GM23338 (cell line): ENCODE measurements around the gene GRIN2B. TPM values are rescaled to one million over a fixed set of nuclear protein-coding genes. Genes with fewer than 3 reads are reported as not detected.

Experiments used
- ATAC-seq: fragments of 200-7000 bp; cut with Tn5 transposase; 3 replicates; pipeline ENCODE4 v1.9.1; 2020
- DNase-seq: peaks from one replicate; pipeline ENCODE4 v3.0.0-alpha.2; 2015; ENCODE audit warnings: low spot score
- H2AFZ ChIP-seq: fragments of 200-600 bp; sonication (generic); 2 replicates; pipeline ENCODE4 v1.8.0; 2016; ENCODE audit warnings: antibody characterized with exemption, mild to moderate bottlenecking, moderate library complexity
- H3F3A ChIP-seq: fragments of 200-600 bp; sonication (generic); replicated peaks from 2 replicates; pipeline ENCODE4 v1.8.0; 2017; ENCODE audit warnings: antibody characterized with exemption, mixed run types, low read depth
- H3K27ac ChIP-seq: fragments of 200-600 bp; sonication (generic); 2 replicates; pipeline ENCODE4 v1.6.1; 2016; ENCODE audit warnings: low read depth
- H3K27me3 ChIP-seq: fragments of 200-600 bp; sonication (generic); 2 replicates; pipeline ENCODE4 v1.8.0; 2016; ENCODE audit warnings: mild to moderate bottlenecking, mixed run types, moderate library complexity; ENCODE audit not compliant: insufficient read depth
- H3K36me3 ChIP-seq: fragments of 200-600 bp; sonication (generic); 2 replicates; pipeline ENCODE4 v1.8.0; 2016; ENCODE audit warnings: mild to moderate bottlenecking; ENCODE audit not compliant: insufficient read depth
- H3K4me1 ChIP-seq: fragments of 200-600 bp; sonication (generic); 2 replicates; pipeline ENCODE4 v1.8.0; 2016; ENCODE audit warnings: mild to moderate bottlenecking, moderate library complexity; ENCODE audit not compliant: insufficient read depth
- H3K4me2 ChIP-seq: fragments of 200-600 bp; sonication (generic); 2 replicates; pipeline ENCODE4 v1.7.1; 2017; ENCODE audit warnings: mixed run types
- H3K4me3 ChIP-seq: fragments of 200-600 bp; sonication (generic); 2 replicates; pipeline ENCODE4 v1.6.1; 2016; ENCODE audit warnings: mixed run types
- H3K79me2 ChIP-seq: fragments of 200-600 bp; sonication (generic); replicated peaks from 2 replicates; pipeline ENCODE4 v1.8.0; 2017; ENCODE audit warnings: mild to moderate bottlenecking; ENCODE audit not compliant: insufficient read depth
- H3K9me2 ChIP-seq: fragments of 200-600 bp; sonication (generic); 2 replicates; pipeline ENCODE4 v1.8.0; 2017; ENCODE audit not compliant: insufficient read depth
- H4K20me1 ChIP-seq: fragments of 200-600 bp; sonication (generic); replicated peaks from 2 replicates; pipeline ENCODE4 v1.8.0; 2017; ENCODE audit warnings: mild to moderate bottlenecking; ENCODE audit not compliant: insufficient read depth
- H3K27ac Mint-ChIP-seq: 2 replicates; pipeline ENCODE4 v1.8.0; 2020; ENCODE audit warnings: inconsistent platforms, mild to moderate bottlenecking, moderate library complexity, mixed read lengths
- H3K27me3 Mint-ChIP-seq: 3 replicates; pipeline ENCODE4 v1.8.0; 2022; ENCODE audit warnings: low read depth, mild to moderate bottlenecking, moderate library complexity, mixed read lengths, inconsistent platforms; ENCODE audit not compliant: insufficient read depth, poor library complexity
- H3K36me3 Mint-ChIP-seq: 3 replicates; pipeline ENCODE4 v1.8.0; 2021; ENCODE audit warnings: low read depth, mild to moderate bottlenecking, inconsistent platforms, moderate library complexity, mixed read lengths
- H3K4me1 Mint-ChIP-seq: 3 replicates; pipeline ENCODE4 v1.8.0; 2020; ENCODE audit warnings: mild to moderate bottlenecking, inconsistent platforms, mixed read lengths
- H3K4me3 Mint-ChIP-seq: 3 replicates; pipeline ENCODE4 v1.8.0; 2021; ENCODE audit warnings: moderate library complexity, mild to moderate bottlenecking, inconsistent platforms, mixed read lengths
- H3K9me3 Mint-ChIP-seq: 3 replicates; pipeline ENCODE4 v1.8.0; 2020; ENCODE audit warnings: moderate library complexity, mild to moderate bottlenecking, inconsistent platforms, mixed read lengths
- CREB1 ChIP-seq: fragments of 250-450 bp; sonication (Bioruptor Pico); IDR thresholded peaks from 2 replicates; pipeline ENCODE4 v1.5.0; 2020; ENCODE audit warnings: low read depth, mild to moderate bottlenecking, moderate library complexity
- EZH2 ChIP-seq: fragments of 200-600 bp; sonication (generic); IDR thresholded peaks from one replicate; pipeline ENCODE4 v1.8.0; 2017; ENCODE audit warnings: antibody characterized with exemption, mild to moderate bottlenecking, low read depth; ENCODE audit not compliant: unreplicated experiment
- EZH2phosphoT487 ChIP-seq: fragments of 200-600 bp; sonication (generic); IDR thresholded peaks from one replicate; pipeline ENCODE4 v1.8.1; 2018; ENCODE audit warnings: antibody characterized with exemption; ENCODE audit not compliant: unreplicated experiment
- NANOG ChIP-seq: IDR thresholded peaks from 2 replicates; pipeline ENCODE4 v1.6.1; 2016; ENCODE audit warnings: antibody characterized with exemption, borderline replicate concordance
- POLR2AphosphoS5 ChIP-seq: IDR thresholded peaks from 2 replicates; pipeline ENCODE4 v1.6.1; 2016; ENCODE audit warnings: antibody characterized with exemption, low read depth
- ZNF331 ChIP-seq: fragments of 250-450 bp; sonication (Bioruptor Pico); IDR thresholded peaks from 2 replicates; pipeline ENCODE4 v1.5.0; 2020; ENCODE audit warnings: low read depth, mild to moderate bottlenecking, moderate library complexity
- polyA plus RNA-seq: library from polyadenylated mRNA; unstranded; fragments of >200 nt; fragmentation: Nextera tagmentation; extraction: Ambion mirVana; gene quantifications from 2 replicates; pipeline ENCODE4 v1.2.1, GENCODE V29; 2016
- total RNA-seq: library from RNA; depleted of rRNA; stranded (reverse); fragments of >200 nt; shearing (Covaris generic); gene quantifications from 2 replicates; pipeline ENCODE4 v1.2.3, GENCODE V29; 2014
- TF ChIP-seq, protein P1 (sequence below): IDR thresholded peaks from one replicate; pipeline ENCODE4 v1.6.1; 2018; ENCODE audit warnings: antibody characterized with exemption; ENCODE audit not compliant: unreplicated experiment
- TF ChIP-seq, protein P2 (sequence below): IDR thresholded peaks from 2 replicates; pipeline ENCODE4 v1.6.1; 2016; ENCODE audit warnings: antibody characterized with exemption
- TF ChIP-seq, protein P3 (sequence below), 2 experiments: fragments of 200-600 bp in 1 of 2; sonication (generic) in 1 of 2; conservative IDR thresholded peaks; 2 replicates each; pipeline versions ENCODE4 v1.5.1 to v1.6.1; 2016 to 2017; ENCODE audit warnings: antibody characterized with exemption in 2 of 2, low read depth in 2 of 2, mild to moderate bottlenecking in 2 of 2, moderate library complexity in 1 of 2
- TF ChIP-seq, protein P4 (sequence below): fragments of 250-450 bp; sonication (Bioruptor Pico); IDR thresholded peaks from 2 replicates; pipeline ENCODE4 v1.5.0; 2020; ENCODE audit warnings: mild to moderate bottlenecking, moderate library complexity

Gene GRIN2B
- total and polyA plus RNA-seq, 2 experiments from 2014 or later: 0.31 to 3.0 TPM

DNA sequence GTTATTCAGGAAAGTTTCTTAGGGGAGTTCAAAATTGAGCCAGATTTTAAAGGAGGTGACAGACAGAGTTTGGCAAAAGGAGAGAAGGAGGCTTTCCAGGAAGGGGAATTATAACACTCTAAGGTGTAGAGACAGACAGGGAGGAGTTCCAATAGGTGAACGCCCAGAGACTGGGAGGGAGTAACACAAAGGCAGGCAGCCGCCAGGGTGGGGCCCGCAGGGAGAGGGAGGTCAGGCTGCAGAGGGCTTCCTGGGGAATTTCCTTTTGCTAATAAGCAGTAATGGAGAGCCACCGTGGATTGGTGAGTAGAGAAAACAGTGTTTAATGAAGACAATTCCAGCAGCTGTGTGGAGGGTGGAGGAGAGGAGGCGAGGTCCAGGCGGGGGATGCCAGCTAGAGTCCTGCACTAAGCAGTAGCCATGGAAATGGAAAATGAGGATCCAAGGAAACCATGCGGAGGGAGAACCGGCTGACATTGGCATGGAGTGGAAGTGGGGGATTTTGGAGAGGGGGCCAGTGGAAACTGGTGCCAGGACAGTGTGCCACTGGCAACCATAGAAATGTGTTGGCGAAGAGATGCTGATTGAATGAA lies 22.2 kb downstream of the GRIN2B start:
- ATAC-seq: peak; percentile 57
- H3F3A ChIP-seq: no peaks in the 10 kb centered on the region

More for the DNA sequence above, 22.2 kb downstream of the GRIN2B start:
- H2AFZ ChIP-seq: peak overlapping the region; percentile 80
- no peaks in the 10 kb centered on the region for H3K27me3 ChIP-seq
- peaks cover 28% of the 10 kb centered on the region for H3K4me1 ChIP-seq
- H3K27ac ChIP-seq: no peak overlapping the region
- H3K79me2 ChIP-seq: no peaks in the 10 kb centered on the region
- DNase-seq: peak; percentile 40
- TF ChIP-seq NANOG: no peak
- TF ChIP-seq, protein P1, sequence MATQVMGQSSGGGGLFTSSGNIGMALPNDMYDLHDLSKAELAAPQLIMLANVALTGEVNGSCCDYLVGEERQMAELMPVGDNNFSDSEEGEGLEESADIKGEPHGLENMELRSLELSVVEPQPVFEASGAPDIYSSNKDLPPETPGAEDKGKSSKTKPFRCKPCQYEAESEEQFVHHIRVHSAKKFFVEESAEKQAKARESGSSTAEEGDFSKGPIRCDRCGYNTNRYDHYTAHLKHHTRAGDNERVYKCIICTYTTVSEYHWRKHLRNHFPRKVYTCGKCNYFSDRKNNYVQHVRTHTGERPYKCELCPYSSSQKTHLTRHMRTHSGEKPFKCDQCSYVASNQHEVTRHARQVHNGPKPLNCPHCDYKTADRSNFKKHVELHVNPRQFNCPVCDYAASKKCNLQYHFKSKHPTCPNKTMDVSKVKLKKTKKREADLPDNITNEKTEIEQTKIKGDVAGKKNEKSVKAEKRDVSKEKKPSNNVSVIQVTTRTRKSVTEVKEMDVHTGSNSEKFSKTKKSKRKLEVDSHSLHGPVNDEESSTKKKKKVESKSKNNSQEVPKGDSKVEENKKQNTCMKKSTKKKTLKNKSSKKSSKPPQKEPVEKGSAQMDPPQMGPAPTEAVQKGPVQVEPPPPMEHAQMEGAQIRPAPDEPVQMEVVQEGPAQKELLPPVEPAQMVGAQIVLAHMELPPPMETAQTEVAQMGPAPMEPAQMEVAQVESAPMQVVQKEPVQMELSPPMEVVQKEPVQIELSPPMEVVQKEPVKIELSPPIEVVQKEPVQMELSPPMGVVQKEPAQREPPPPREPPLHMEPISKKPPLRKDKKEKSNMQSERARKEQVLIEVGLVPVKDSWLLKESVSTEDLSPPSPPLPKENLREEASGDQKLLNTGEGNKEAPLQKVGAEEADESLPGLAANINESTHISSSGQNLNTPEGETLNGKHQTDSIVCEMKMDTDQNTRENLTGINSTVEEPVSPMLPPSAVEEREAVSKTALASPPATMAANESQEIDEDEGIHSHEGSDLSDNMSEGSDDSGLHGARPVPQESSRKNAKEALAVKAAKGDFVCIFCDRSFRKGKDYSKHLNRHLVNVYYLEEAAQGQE: no peak
- TF ChIP-seq EZH2: no peak
- TF ChIP-seq EZH2phosphoT487: no peak
- TF ChIP-seq, protein P2, sequence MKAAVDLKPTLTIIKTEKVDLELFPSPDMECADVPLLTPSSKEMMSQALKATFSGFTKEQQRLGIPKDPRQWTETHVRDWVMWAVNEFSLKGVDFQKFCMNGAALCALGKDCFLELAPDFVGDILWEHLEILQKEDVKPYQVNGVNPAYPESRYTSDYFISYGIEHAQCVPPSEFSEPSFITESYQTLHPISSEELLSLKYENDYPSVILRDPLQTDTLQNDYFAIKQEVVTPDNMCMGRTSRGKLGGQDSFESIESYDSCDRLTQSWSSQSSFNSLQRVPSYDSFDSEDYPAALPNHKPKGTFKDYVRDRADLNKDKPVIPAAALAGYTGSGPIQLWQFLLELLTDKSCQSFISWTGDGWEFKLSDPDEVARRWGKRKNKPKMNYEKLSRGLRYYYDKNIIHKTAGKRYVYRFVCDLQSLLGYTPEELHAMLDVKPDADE: no peak
- no peak for TF ChIP-seq ZNF331
- TF ChIP-seq, protein P3, sequence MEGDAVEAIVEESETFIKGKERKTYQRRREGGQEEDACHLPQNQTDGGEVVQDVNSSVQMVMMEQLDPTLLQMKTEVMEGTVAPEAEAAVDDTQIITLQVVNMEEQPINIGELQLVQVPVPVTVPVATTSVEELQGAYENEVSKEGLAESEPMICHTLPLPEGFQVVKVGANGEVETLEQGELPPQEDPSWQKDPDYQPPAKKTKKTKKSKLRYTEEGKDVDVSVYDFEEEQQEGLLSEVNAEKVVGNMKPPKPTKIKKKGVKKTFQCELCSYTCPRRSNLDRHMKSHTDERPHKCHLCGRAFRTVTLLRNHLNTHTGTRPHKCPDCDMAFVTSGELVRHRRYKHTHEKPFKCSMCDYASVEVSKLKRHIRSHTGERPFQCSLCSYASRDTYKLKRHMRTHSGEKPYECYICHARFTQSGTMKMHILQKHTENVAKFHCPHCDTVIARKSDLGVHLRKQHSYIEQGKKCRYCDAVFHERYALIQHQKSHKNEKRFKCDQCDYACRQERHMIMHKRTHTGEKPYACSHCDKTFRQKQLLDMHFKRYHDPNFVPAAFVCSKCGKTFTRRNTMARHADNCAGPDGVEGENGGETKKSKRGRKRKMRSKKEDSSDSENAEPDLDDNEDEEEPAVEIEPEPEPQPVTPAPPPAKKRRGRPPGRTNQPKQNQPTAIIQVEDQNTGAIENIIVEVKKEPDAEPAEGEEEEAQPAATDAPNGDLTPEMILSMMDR (conservative IDR thresholded peaks at IDR 0.05; ENCODE audit: low read depth in 2 of 2): no peak
- no peak for TF ChIP-seq POLR2AphosphoS5
- no peak for TF ChIP-seq CREB1 (CRISPR knock-in tag)
- TF ChIP-seq, protein P4, sequence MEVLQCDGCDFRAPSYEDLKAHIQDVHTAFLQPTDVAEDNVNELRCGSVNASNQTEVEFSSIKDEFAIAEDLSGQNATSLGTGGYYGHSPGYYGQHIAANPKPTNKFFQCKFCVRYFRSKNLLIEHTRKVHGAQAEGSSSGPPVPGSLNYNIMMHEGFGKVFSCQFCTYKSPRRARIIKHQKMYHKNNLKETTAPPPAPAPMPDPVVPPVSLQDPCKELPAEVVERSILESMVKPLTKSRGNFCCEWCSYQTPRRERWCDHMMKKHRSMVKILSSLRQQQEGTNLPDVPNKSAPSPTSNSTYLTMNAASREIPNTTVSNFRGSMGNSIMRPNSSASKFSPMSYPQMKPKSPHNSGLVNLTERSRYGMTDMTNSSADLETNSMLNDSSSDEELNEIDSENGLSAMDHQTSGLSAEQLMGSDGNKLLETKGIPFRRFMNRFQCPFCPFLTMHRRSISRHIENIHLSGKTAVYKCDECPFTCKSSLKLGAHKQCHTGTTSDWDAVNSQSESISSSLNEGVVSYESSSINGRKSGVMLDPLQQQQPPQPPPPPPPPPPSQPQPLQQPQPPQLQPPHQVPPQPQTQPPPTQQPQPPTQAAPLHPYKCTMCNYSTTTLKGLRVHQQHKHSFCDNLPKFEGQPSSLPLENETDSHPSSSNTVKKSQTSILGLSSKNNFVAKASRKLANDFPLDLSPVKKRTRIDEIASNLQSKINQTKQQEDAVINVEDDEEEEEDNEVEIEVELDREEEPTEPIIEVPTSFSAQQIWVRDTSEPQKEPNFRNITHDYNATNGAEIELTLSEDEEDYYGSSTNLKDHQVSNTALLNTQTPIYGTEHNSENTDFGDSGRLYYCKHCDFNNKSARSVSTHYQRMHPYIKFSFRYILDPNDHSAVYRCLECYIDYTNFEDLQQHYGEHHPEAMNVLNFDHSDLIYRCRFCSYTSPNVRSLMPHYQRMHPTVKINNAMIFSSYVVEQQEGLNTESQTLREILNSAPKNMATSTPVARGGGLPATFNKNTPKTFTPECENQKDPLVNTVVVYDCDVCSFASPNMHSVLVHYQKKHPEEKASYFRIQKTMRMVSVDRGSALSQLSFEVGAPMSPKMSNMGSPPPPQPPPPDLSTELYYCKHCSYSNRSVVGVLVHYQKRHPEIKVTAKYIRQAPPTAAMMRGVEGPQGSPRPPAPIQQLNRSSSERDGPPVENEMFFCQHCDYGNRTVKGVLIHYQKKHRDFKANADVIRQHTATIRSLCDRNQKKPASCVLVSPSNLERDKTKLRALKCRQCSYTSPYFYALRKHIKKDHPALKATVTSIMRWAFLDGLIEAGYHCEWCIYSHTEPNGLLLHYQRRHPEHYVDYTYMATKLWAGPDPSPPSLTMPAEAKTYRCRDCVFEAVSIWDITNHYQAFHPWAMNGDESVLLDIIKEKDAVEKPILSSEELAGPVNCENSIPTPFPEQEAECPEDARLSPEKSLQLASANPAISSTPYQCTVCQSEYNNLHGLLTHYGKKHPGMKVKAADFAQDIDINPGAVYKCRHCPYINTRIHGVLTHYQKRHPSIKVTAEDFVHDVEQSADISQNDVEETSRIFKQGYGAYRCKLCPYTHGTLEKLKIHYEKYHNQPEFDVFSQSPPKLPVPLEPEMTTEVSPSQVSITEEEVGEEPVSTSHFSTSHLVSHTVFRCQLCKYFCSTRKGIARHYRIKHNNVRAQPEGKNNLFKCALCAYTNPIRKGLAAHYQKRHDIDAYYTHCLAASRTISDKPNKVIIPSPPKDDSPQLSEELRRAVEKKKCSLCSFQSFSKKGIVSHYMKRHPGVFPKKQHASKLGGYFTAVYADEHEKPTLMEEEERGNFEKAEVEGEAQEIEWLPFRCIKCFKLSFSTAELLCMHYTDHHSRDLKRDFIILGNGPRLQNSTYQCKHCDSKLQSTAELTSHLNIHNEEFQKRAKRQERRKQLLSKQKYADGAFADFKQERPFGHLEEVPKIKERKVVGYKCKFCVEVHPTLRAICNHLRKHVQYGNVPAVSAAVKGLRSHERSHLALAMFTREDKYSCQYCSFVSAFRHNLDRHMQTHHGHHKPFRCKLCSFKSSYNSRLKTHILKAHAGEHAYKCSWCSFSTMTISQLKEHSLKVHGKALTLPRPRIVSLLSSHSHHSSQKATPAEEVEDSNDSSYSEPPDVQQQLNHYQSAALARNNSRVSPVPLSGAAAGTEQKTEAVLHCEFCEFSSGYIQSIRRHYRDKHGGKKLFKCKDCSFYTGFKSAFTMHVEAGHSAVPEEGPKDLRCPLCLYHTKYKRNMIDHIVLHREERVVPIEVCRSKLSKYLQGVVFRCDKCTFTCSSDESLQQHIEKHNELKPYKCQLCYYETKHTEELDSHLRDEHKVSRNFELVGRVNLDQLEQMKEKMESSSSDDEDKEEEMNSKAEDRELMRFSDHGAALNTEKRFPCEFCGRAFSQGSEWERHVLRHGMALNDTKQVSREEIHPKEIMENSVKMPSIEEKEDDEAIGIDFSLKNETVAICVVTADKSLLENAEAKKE: no peak
- H3K4me3 ChIP-seq: no peak overlapping the region
- Mint-ChIP-seq H3K27ac (no peak overlapping the region), H3K9me3 (peaks cover 3% of the 10 kb centered on the region; the same call in 1 of the 3 replicates), H3K4me3 (no peak overlapping the region), H3K36me3 (peaks cover 3% of the 10 kb centered on the region; the same call in 1 of the 3 replicates), H3K4me1 (peaks cover 32% of the 10 kb centered on the region), H3K27me3 (peaks cover 6% of the 10 kb centered on the region)
- peaks cover 6% of the 10 kb centered on the region for H3K9me2 ChIP-seq
- no peaks in the 10 kb centered on the region for H3K36me3 ChIP-seq
- H3K4me2 ChIP-seq: no peak overlapping the region
- no peaks in the 10 kb centered on the region for H4K20me1 ChIP-seq
